Prostate gland (tissue), 2 donors: ENCODE measurements around the gene HPCA.

Source experiments
- CTCF ChIP-seq, 4 experiments: fragments of 200-600 bp in 2 of 4; fragments of 450-650 bp in 2 of 4; sonication (generic) in 2 of 4; IDR thresholded peaks; 1 replicate in 3 of 4; 2 replicates in 1 of 4; pipeline ENCODE4 v1.5.1; 2016 to 2019; ENCODE audit warnings: antibody characterized with exemption in 4 of 4, mild to moderate bottlenecking in 2 of 4, moderate library complexity in 2 of 4
- POLR2A ChIP-seq: fragments of 450-650 bp; IDR thresholded peaks from one replicate; pipeline ENCODE4 v1.6.1; 2016; ENCODE audit warnings: antibody characterized with exemption, mild to moderate bottlenecking
- POLR2AphosphoS5 ChIP-seq: sonication (generic); formaldehyde crosslinking; IDR thresholded peaks from one replicate; pipeline ENCODE4 v1.6.1; 2017; ENCODE audit warnings: antibody characterized with exemption

GRCh38 chr1:32924881-32925344 lies 38.6 kb downstream of the HPCA start:
- no peak for TF ChIP-seq CTCF (IDR thresholded peaks at IDR 0.05)
- TF ChIP-seq POLR2A: no peak
- TF ChIP-seq POLR2AphosphoS5: no peak
